ENCODE results near the gene ASTN1. TPM values are rescaled to one million over a fixed set of nuclear protein-coding genes. Genes with fewer than 3 reads are reported as not detected.

ASTN1 gene
- total and polyA plus RNA-seq, 2 of the 4 experiments (the other 2 are of a cell fraction), result under 0.01 to 0.07 TPM

DNA sequence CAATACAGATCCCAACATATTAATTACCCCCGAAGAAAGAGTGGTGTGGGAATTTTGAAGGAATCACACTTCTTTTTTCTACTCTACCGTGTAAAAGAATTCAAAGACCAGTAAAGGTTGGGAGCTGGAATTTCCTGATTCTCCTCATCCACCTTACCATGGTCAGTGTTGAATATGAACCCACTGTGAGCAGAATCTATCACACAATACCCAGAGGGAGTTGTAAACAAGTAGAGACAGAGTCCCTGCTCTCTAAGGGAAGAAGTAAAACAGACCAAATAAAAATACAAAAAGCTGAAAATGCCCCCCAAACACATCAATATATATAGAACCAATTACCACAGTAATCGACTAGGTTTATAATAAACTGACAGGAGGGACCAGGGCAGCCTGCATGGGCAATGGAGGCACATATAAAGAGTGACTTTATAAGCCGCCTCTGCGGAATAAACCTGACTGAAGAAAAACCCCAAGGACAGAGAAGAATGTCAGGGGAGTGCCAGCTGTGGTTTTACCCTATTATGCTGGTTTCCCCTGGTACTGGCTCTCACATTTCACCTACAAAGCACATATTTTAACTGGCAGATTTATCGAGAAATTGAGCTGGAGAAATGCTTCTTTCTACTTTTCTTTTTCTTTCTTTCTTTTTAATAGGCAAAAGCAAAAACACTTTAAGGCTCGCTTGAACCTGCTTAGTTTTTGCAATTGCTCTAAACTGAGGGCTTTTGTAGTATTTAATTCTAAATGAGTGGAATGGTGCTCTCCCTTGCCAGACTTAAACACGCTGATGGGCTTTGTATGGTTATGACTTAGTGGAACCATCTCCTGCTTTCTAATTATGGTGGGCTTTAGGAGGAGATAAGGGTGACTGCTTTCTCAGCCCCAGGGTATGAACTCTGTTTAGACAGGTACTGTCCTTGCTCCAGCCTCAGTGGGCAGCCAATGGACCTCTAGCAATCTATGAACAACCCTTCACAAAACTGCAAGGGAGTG, 244.8 kb downstream of the ASTN1 start:
- no peak overlapping the region for H2BK15ac ChIP-seq (ENCODE audit: low read depth, low read length)
- no peaks in the 10 kb centered on the region for H3K4me1 ChIP-seq (ENCODE audit: control insufficient read depth, insufficient read depth, low read length)
- H4K20me1 ChIP-seq (ENCODE audit: insufficient read depth, low read length), result no peaks in the 10 kb centered on the region
- no peak for DNase-seq
- H2AFZ ChIP-seq (replicated peaks; ENCODE audit: low read length, poor library complexity), result no peak overlapping the region
- H3K9ac ChIP-seq (ENCODE audit: low read depth, low read length), result no peak overlapping the region
- H3K56ac ChIP-seq (ENCODE audit: extremely low read depth, insufficient read depth, low read length), result no peak overlapping the region
- H3K79me1 ChIP-seq (ENCODE audit: low read depth in 1 of 2, low read length in 2 of 2), result no peaks in the 10 kb centered on the region
- no peak overlapping the region for H2AK5ac ChIP-seq (ENCODE audit: low read depth, low read length)
- no peak for ATAC-seq (ENCODE audit: low read depth)
- in situ Hi-C loops (cut with MboI; ENCODE audit: low sequenced_read_pairs), result no loop called here
- no peak overlapping the region for H2BK5ac ChIP-seq (ENCODE audit: low read depth, low read length, poor library complexity, severe bottlenecking)
- no peaks in the 10 kb centered on the region for H3K9me3 ChIP-seq (ENCODE audit: control insufficient read depth, insufficient read depth, low read length)
- H3K4ac ChIP-seq (ENCODE audit: low read depth, low read length), result no peak overlapping the region
- no TSS peak for BruUV-seq (replicated peaks)
- no peaks in the 10 kb centered on the region for H3K36me3 ChIP-seq (ENCODE audit: control insufficient read depth, insufficient read depth, low read length)
- no peak overlapping the region for H3K4me2 ChIP-seq (ENCODE audit: low read depth, low read length)
- dilution Hi-C loops (cut with HindIII; ENCODE audit: low sequenced_read_pairs, unreplicated experiment), result no loop called here
- H4K91ac ChIP-seq (ENCODE audit: insufficient read depth, low read depth, low read length), result no peak overlapping the region
- H4K8ac ChIP-seq (ENCODE audit: low read depth in 2 of 2, low read length in 2 of 2), result no peak overlapping the region
- no peak overlapping the region for H2BK20ac ChIP-seq (ENCODE audit: low read depth, low read length)
- ChIA-PET CTCF (no interaction called here), POLR2A (ENCODE audit: unreplicated experiment) (no interaction called here)
- H4K5ac ChIP-seq (ENCODE audit: low read depth, low read length), result no peak overlapping the region
- H3K27ac ChIP-seq (ENCODE audit: insufficient read depth, low read length), result no peak overlapping the region
- no peak overlapping the region for H2BK120ac ChIP-seq (ENCODE audit: low read depth, low read length)
- WGBS, 2 experiments (ENCODE audit: extremely low coverage in 2 of 2, insufficient read length in 1 of 2), result no CpG with 5 or more reads among the region's 8 CpGs
- intact Hi-C loops (cut with micrococcal nuclease), result no loop called here
- H3K18ac ChIP-seq (ENCODE audit: low read depth, low read length), result no peak overlapping the region
- no peak overlapping the region for H3K14ac ChIP-seq (replicated peaks; ENCODE audit: low read depth, low read length)
- H2AK9ac ChIP-seq (replicated peaks; ENCODE audit: low read depth, low read length, poor library complexity), result no peak overlapping the region
- H3K27me3 ChIP-seq (ENCODE audit: control insufficient read depth, insufficient read depth, low read length), result no peaks in the 10 kb centered on the region
- no peaks in the 10 kb centered on the region for H3K9me1 ChIP-seq (ENCODE audit: insufficient read depth, low read length)
- no peak for TF ChIP-seq BHLHE40 (IDR thresholded peaks at IDR 0.05; ENCODE audit: low read depth, low read length)
- TF ChIP-seq MAZ (IDR thresholded peaks at IDR 0.05; ENCODE audit: borderline replicate concordance, low read depth, low read length), result no peak
- TF ChIP-seq, protein P1, sequence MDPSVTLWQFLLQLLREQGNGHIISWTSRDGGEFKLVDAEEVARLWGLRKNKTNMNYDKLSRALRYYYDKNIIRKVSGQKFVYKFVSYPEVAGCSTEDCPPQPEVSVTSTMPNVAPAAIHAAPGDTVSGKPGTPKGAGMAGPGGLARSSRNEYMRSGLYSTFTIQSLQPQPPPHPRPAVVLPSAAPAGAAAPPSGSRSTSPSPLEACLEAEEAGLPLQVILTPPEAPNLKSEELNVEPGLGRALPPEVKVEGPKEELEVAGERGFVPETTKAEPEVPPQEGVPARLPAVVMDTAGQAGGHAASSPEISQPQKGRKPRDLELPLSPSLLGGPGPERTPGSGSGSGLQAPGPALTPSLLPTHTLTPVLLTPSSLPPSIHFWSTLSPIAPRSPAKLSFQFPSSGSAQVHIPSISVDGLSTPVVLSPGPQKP (IDR thresholded peaks at IDR 0.05; ENCODE audit: borderline replicate concordance, low read depth, low read length), result no peak
- no peak for TF ChIP-seq MXI1 (IDR thresholded peaks at IDR 0.05; ENCODE audit: borderline replicate concordance, low read depth, low read length)
- no peak for TF ChIP-seq SMC3 (IDR thresholded peaks at IDR 0.05; ENCODE audit: low read depth, low read length)
- TF ChIP-seq CTCF (conservative IDR thresholded peaks at IDR 0.05; ENCODE audit: low read depth, low read length), result no peak
- H3K23ac ChIP-seq (ENCODE audit: low read depth, low read length), result no peak overlapping the region
- H3K4me3 ChIP-seq (ENCODE audit: insufficient read depth, low read depth, low read length), result no peak overlapping the region

Data from IMR-90 (cell line).